Measurements from ENCODE around the gene TSPYL2. TPM values are rescaled to one million over a fixed set of nuclear protein-coding genes. Genes with fewer than 3 reads are reported as not detected.

The TSPYL2 gene
- total RNA-seq, 1 donor from 2014 or later, result 44.4 TPM

DNA sequence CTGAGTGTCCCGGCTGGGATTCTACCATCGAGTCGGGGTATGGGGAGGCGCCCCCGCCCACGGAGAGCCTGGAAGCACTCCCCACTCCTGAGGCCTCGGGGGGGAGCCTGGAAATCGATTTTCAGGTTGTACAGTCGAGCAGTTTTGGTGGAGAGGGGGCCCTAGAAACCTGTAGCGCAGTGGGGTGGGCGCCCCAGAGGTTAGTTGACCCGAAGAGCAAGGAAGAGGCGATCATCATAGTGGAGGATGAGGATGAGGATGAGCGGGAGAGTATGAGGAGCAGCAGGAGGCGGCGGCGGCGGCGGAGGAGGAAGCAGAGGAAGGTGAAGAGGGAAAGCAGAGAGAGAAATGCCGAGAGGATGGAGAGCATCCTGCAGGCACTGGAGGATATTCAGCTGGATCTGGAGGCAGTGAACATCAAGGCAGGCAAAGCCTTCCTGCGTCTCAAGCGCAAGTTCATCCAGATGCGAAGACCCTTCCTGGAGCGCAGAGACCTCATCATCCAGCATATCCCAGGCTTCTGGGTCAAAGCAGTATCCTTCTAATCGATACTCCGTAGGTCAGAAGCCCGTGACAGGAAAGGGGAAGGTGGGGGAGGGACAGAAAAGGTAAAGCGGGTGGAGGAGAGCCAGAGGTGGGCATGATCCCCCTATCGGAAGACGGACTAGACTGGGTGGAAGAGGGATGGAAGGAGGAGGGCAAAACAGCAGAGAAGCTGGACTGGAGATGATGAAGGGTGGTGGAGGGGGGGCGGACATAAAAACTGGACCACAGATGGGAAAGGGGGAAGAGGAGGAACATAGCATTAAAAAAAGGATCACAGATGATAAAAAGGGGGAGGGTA is 828 bp downstream of the TSPYL2 start:
- Histone ChIP-seq H3K4me1 (no peaks in the 10 kb centered on the region), H3K27me3 (no peaks in the 10 kb centered on the region), H3K9me3 (no peaks in the 10 kb centered on the region), H3K4me3 (peak overlapping the region; percentile 63), H3K36me3 (peaks cover 15% of the 10 kb centered on the region), H3K27ac (peak overlapping the region; percentile 89)
- intact Hi-C loops (cut with DNase I), result no loop called here
- DNase-seq, result no peak
- no peak for ATAC-seq
- TF ChIP-seq, protein P1, sequence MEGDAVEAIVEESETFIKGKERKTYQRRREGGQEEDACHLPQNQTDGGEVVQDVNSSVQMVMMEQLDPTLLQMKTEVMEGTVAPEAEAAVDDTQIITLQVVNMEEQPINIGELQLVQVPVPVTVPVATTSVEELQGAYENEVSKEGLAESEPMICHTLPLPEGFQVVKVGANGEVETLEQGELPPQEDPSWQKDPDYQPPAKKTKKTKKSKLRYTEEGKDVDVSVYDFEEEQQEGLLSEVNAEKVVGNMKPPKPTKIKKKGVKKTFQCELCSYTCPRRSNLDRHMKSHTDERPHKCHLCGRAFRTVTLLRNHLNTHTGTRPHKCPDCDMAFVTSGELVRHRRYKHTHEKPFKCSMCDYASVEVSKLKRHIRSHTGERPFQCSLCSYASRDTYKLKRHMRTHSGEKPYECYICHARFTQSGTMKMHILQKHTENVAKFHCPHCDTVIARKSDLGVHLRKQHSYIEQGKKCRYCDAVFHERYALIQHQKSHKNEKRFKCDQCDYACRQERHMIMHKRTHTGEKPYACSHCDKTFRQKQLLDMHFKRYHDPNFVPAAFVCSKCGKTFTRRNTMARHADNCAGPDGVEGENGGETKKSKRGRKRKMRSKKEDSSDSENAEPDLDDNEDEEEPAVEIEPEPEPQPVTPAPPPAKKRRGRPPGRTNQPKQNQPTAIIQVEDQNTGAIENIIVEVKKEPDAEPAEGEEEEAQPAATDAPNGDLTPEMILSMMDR (IDR thresholded peaks at IDR 0.05), result no peak

DNA sequence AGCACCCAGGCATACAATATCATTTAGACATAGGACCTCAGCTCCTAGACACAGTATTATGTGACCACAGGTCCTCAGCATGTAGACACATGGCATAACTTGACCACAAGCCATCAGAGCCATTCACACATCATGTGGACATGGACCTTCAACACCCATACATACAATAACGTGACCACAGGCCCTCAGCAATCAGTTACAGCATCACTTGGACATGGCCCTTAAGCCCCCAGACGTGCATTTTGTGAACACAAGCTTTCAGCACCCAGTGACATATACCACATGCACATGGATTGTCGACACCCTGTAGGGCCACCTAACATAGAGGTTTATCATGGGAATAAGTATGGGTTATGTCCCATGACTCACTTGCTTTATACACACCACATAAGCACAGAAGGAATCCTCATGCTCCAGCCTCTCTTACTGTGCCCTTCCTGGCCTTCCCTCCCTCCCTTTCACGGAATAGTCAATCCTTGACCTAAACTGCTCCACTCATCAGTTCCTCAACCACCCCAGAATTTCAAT is 1.9 kb downstream of the TSPYL2 start:
- H3K27ac ChIP-seq, result no peak overlapping the region
- TF ChIP-seq, protein P1 (IDR thresholded peaks at IDR 0.05), result no peak
- H3K4me3 ChIP-seq, result peak overlapping the region; percentile 63
- no peaks in the 10 kb centered on the region for H3K27me3 ChIP-seq
- no peaks in the 10 kb centered on the region for H3K4me1 ChIP-seq
- no peaks in the 10 kb centered on the region for H3K9me3 ChIP-seq
- no peak for ATAC-seq
- H3K36me3 ChIP-seq, result peaks cover 15% of the 10 kb centered on the region
- no peak for DNase-seq
- intact Hi-C loops (cut with DNase I), result no loop called here

DNA sequence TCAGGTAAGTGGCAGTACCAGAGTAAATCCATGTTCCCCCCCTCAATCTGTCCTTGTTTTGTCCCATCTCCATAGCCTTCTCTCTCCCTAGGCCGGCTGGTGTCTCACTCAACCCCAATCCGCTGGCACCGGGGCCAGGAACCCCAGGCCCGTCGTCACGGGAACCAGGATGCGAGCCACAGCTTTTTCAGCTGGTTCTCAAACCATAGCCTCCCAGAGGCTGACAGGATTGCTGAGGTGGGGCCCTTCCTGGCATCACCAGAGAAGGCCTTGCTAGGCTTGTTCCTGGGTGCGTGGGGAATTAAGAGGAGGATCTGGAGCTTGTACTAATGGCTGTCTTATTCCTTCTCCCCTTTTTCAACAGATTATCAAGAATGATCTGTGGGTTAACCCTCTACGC is 2.7 kb downstream of the TSPYL2 start:
- Histone ChIP-seq H3K27ac (no peak overlapping the region), H3K4me1 (no peaks in the 10 kb centered on the region), H3K4me3 (no peak overlapping the region), H3K9me3 (no peaks in the 10 kb centered on the region), H3K27me3 (no peaks in the 10 kb centered on the region), H3K36me3 (peaks cover 15% of the 10 kb centered on the region)
- DNase-seq, result no peak
- TF ChIP-seq, protein P1 (IDR thresholded peaks at IDR 0.05), result no peak
- ATAC-seq, result no peak
- intact Hi-C loops (cut with DNase I), result no loop called here

DNA sequence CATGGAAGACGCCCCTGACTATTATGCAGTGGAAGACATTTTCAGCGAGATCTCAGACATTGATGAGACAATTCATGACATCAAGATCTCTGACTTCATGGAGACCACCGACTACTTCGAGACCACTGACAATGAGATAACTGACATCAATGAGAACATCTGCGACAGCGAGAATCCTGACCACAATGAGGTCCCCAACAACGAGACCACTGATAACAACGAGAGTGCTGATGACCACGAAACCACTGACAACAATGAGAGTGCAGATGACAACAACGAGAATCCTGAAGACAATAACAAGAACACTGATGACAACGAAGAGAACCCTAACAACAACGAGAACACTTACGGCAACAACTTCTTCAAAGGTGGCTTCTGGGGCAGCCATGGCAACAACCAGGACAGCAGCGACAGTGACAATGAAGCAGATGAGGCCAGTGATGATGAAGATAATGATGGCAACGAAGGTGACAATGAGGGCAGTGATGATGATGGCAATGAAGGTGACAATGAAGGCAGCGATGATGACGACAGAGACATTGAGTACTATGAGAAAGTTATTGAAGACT is 3.6 kb downstream of the TSPYL2 start:
- no peak for ATAC-seq
- H3K4me1 ChIP-seq, result no peaks in the 10 kb centered on the region
- no peak overlapping the region for H3K4me3 ChIP-seq

DNA sequence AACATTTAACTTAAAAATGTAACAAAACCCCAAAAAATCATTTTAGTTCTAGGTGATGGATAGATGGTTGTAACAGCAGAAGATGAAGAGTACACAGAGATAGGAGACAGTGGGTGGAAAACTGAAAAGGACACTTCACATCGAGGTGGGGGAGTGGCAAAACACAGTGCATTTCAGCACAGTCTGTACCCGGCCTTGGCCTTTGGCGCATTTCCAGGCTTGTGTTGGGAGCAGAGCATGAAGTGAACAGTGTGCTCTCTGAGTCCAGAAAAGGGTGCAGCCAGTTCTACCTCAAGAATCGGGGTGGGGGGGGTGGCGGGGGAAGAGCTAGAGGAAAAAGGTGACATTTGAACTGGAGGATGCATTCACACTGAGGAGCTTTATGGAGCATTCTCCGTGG is 4.3 kb downstream of the TSPYL2 start:
- no peak overlapping the region for H3K27ac ChIP-seq
- no peaks in the 10 kb centered on the region for H3K9me3 ChIP-seq
- TF ChIP-seq, protein P1 (IDR thresholded peaks at IDR 0.05), result no peak
- peak overlapping the region; percentile 16 for H3K4me3 ChIP-seq
- intact Hi-C loops (cut with DNase I), result no loop called here
- H3K36me3 ChIP-seq, result peaks cover 15% of the 10 kb centered on the region
- DNase-seq, result peak; percentile 85
- no peaks in the 10 kb centered on the region for H3K4me1 ChIP-seq
- no peaks in the 10 kb centered on the region for H3K27me3 ChIP-seq
- peak; percentile 20 for ATAC-seq

More for the DNA sequence above, 3.6 kb downstream of the TSPYL2 start:
- H3K9me3 ChIP-seq, result no peaks in the 10 kb centered on the region
- H3K27me3 ChIP-seq, result no peaks in the 10 kb centered on the region
- peaks cover 15% of the 10 kb centered on the region for H3K36me3 ChIP-seq
- no peak overlapping the region for H3K27ac ChIP-seq
- intact Hi-C loops (cut with DNase I), result no loop called here
- TF ChIP-seq, protein P1 (IDR thresholded peaks at IDR 0.05), result no peak
- DNase-seq, result no peak
